HepG2 (cell line): ENCODE results near the gene ZSCAN21. TPM values are rescaled to one million over a fixed set of nuclear protein-coding genes. Genes with fewer than 3 reads are reported as not detected.

Source experiments
- CEBPG ChIP-seq: IDR thresholded peaks from 2 replicates; pipeline ENCODE4 v1.6.1; 2016
- DNMT1 ChIP-seq: sonication (generic); formaldehyde crosslinking; IDR thresholded peaks from 2 replicates; pipeline ENCODE4 v1.5.1; 2020; ENCODE audit warnings: mild to moderate bottlenecking, missing genetic modification reagents
- ESRRA ChIP-seq: sonication (generic); formaldehyde crosslinking; IDR thresholded peaks from 2 replicates; pipeline ENCODE4 v1.5.1; 2020; ENCODE audit warnings: mild to moderate bottlenecking, low read depth, missing genetic modification reagents
- HNRNPH1 ChIP-seq: fragments of 200-400 bp; formaldehyde crosslinking; optimal IDR thresholded peaks from 2 replicates; pipeline ENCODE3; 2017; ENCODE audit warnings: mild to moderate bottlenecking, low read depth, low read length
- HNRNPUL1 ChIP-seq: fragments of 200-400 bp; formaldehyde crosslinking; IDR thresholded peaks from 2 replicates; pipeline ENCODE4 v1.6.1; 2017; ENCODE audit warnings: low read depth, mild to moderate bottlenecking, low read length, moderate library complexity
- KDM5B ChIP-seq: sonication (generic); formaldehyde crosslinking; IDR thresholded peaks from 2 replicates; pipeline ENCODE4 v1.4.0; 2020; ENCODE audit warnings: missing genetic modification reagents, mild to moderate bottlenecking, borderline replicate concordance
- MAFF ChIP-seq: IDR thresholded peaks from 2 replicates; pipeline ENCODE4 v1.6.1; 2011; ENCODE audit warnings: low read depth, low read length, improper control_type of control experiment
- MED8 ChIP-seq: sonication (generic); formaldehyde crosslinking; IDR thresholded peaks from 2 replicates; pipeline ENCODE4 v1.8.1; 2023; ENCODE audit warnings: mild to moderate bottlenecking, missing genetic modification reagents; ENCODE audit not compliant: insufficient replicate concordance
- MLLT10 ChIP-seq: sonication (generic); formaldehyde crosslinking; IDR thresholded peaks from 2 replicates; pipeline ENCODE4 v1.4.0; 2020; ENCODE audit warnings: missing genetic modification reagents
- NCOR1 ChIP-seq: fragments of 200-600 bp; sonication (generic); IDR thresholded peaks from 2 replicates; pipeline ENCODE4 v1.7.0; 2017; ENCODE audit warnings: antibody characterized with exemption, low read length, borderline replicate concordance
- NFKB2 ChIP-seq: sonication (generic); formaldehyde crosslinking; IDR thresholded peaks from 2 replicates; pipeline ENCODE4 v1.4.0; 2020; ENCODE audit warnings: missing genetic modification reagents, borderline replicate concordance
- PHB2 ChIP-seq: fragments of 450-650 bp; IDR thresholded peaks from 2 replicates; pipeline ENCODE4 v1.6.1; 2018; ENCODE audit not compliant: partially characterized antibody
- SP2 ChIP-seq: sonication (generic); formaldehyde crosslinking; IDR thresholded peaks from 2 replicates; pipeline ENCODE4 v1.5.1; 2020; ENCODE audit warnings: mild to moderate bottlenecking, missing genetic modification reagents
- ZKSCAN1 ChIP-seq: fragments of 150-350 bp; IDR thresholded peaks from 2 replicates; pipeline ENCODE4 v1.6.1; 2014; ENCODE audit warnings: low read length
- ZNF136 ChIP-seq: sonication (generic); formaldehyde crosslinking; IDR thresholded peaks from 2 replicates; pipeline ENCODE4 v1.8.1; 2022; ENCODE audit warnings: low read depth, mild to moderate bottlenecking, moderate library complexity, missing genetic modification reagents
- ZNF775 ChIP-seq: sonication (generic); formaldehyde crosslinking; IDR thresholded peaks from 2 replicates; pipeline ENCODE4 v1.4.0; 2020; ENCODE audit warnings: missing genetic modification reagents, mild to moderate bottlenecking, moderate library complexity, borderline replicate concordance
- ZZZ3 ChIP-seq: sonication (generic); formaldehyde crosslinking; IDR thresholded peaks from 2 replicates; pipeline ENCODE4 v1.4.0; 2020; ENCODE audit warnings: missing genetic modification reagents, mild to moderate bottlenecking, borderline replicate concordance
- polyA plus RNA-seq, 8 experiments: library from polyadenylated mRNA; depleted of rRNA in 3 of 8; stranded (reverse) in 7 of 8; unstranded in 1 of 8; fragments of >200 nt; fragmentation: Illumina TruSeq in 4 of 8; extraction: Trizol in 4 of 8; gene quantifications; 2 replicates each; pipeline versions ENCODE4 v1.2.1 to v1.2.3, GENCODE V29; 2011 to 2016; ENCODE audit warnings: low read depth in 4 of 8, missing spikeins in 1 of 8, mixed read lengths in 1 of 8; ENCODE audit not compliant: insufficient read depth in 1 of 8
- total RNA-seq, 5 experiments: library from RNA; depleted of rRNA; stranded (reverse); fragments of >200 nt; fragmentation: Illumina TruSeq; extraction: Trizol; gene quantifications; 2 replicates each; pipeline ENCODE4 v1.2.3, GENCODE V29; 2016; ENCODE audit warnings: low read depth in 1 of 5
- TF ChIP-seq, protein P1 (sequence below): IDR thresholded peaks from 2 replicates; pipeline ENCODE4 v1.6.1; 2012; ENCODE audit warnings: low read depth, low read length, improper control_type of control experiment
- TF ChIP-seq, protein P2 (sequence below): sonication (generic); formaldehyde crosslinking; IDR thresholded peaks from 2 replicates; pipeline ENCODE4 v1.4.0; 2020; ENCODE audit warnings: missing genetic modification reagents, mild to moderate bottlenecking, borderline replicate concordance
- TF ChIP-seq, protein P3 (sequence below): sonication (generic); formaldehyde crosslinking; IDR thresholded peaks from 2 replicates; pipeline ENCODE4 v1.4.0; 2020; ENCODE audit warnings: missing genetic modification reagents, mild to moderate bottlenecking, borderline replicate concordance
- TF ChIP-seq, protein P4 (sequence below): sonication (generic); formaldehyde crosslinking; IDR thresholded peaks from 2 replicates; pipeline ENCODE4 v1.8.0; 2022; ENCODE audit warnings: mild to moderate bottlenecking, missing genetic modification reagents, moderate library complexity

Gene ZSCAN21
- total and polyA plus RNA-seq, 2 of the 13 experiments (the other 11 are each of a cell fraction or from before 2014, with no cell fraction given), result 7.0 to 10.0 TPM

DNA sequence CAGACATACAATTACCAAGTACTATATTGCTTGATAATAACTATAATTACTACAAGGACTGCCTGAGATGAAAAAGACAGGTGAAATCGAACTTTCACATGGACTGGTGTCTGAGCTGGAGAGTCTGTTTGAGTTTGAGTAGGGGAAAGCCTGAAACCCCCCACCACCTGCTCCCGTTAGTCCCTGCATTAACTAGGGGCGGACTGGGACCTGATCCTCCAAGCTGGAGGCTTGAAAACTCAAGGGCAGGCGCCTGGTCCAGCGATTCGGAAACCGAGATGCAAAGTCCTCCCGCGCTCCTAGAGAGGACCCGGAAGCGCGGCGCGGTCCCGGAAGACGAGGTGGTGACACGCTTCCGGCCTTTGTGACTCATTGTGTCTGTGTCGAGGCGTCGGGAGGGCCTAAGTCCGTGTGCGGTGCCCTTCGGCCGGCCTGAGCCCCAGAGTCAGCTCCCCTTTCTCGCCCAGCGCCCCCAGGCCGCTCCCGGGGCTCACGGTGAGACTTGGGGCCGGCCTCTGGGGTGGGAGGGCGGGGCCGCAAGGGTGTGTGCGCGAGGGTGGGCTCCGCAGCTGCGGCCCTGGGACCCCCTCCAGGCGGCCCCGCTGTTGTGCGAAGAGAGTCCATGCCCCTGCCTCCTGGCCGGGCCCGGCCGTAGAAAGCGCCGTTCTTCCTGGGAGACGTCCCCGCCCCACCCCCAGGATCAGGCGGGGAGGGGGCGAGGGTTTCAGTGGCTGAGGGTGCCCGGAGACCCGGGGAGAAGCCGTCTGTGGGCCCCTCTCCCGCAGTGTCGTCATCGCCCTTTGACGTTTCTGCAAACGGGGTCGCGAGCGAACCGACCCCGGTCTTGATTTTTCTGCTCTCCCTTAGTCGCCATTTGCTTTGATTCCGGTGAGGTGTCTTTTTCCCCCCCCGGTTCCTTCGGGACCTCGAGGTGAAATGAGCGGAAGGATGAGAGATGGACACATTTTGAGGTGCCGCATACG is 34.1 kb upstream of the ZSCAN21 start, which contains the start of gene ZKSCAN1 (continued):
- TF ChIP-seq, protein P1, sequence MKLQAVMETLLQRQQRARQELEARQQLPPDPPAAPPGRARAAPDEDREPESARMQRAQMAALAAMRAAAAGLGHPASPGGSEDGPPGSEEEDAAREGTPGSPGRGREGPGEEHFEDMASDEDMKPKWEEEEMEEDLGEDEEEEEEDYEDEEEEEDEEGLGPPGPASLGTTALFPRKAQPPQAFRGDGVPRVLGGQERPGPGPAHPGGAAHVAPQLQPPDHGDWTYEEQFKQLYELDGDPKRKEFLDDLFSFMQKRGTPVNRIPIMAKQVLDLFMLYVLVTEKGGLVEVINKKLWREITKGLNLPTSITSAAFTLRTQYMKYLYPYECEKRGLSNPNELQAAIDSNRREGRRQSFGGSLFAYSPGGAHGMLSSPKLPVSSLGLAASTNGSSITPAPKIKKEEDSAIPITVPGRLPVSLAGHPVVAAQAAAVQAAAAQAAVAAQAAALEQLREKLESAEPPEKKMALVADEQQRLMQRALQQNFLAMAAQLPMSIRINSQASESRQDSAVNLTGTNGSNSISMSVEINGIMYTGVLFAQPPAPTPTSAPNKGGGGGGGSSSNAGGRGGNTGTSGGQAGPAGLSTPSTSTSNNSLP, result no peak
- TF ChIP-seq ZNF775 (CRISPR knock-in tag) (no peak), SP2 (CRISPR knock-in tag) (peak; percentile 48; the same call in 1 of the 2 replicates), NFKB2 (CRISPR knock-in tag) (peak; percentile 88), HNRNPUL1 (no peak), HNRNPH1 (peak; percentile 24), ESRRA (CRISPR knock-in tag) (0 out of 2 replicates have a peak, but pooled peaks have one; percentile 40), DNMT1 (no peak), PHB2 (no peak), NCOR1 (peak; percentile 11; the same call in 1 of the 2 replicates), MED8 (CRISPR knock-in tag) (no peak), CEBPG (no peak), ZZZ3 (no peak), MAFF (no peak), ZKSCAN1 (no peak), MLLT10 (CRISPR knock-in tag) (no peak), KDM5B (CRISPR knock-in tag) (peak; percentile 83; the same call in 1 of the 2 replicates), ZNF136 (no peak; the same call in 1 of the 2 replicates)
- TF ChIP-seq, protein P2, sequence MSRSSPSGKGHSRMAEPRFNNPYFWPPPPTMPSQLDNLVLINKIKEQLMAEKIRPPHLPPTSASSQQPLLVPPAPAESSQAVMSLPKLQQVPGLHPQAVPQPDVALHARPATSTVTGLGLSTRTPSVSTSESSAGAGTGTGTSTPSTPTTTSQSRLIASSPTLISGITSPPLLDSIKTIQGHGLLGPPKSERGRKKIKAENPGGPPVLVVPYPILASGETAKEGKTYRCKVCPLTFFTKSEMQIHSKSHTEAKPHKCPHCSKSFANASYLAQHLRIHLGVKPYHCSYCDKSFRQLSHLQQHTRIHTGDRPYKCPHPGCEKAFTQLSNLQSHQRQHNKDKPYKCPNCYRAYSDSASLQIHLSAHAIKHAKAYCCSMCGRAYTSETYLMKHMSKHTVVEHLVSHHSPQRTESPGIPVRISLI (CRISPR knock-in tag), result no peak; the same call in 1 of the 2 replicates
- TF ChIP-seq, protein P3, sequence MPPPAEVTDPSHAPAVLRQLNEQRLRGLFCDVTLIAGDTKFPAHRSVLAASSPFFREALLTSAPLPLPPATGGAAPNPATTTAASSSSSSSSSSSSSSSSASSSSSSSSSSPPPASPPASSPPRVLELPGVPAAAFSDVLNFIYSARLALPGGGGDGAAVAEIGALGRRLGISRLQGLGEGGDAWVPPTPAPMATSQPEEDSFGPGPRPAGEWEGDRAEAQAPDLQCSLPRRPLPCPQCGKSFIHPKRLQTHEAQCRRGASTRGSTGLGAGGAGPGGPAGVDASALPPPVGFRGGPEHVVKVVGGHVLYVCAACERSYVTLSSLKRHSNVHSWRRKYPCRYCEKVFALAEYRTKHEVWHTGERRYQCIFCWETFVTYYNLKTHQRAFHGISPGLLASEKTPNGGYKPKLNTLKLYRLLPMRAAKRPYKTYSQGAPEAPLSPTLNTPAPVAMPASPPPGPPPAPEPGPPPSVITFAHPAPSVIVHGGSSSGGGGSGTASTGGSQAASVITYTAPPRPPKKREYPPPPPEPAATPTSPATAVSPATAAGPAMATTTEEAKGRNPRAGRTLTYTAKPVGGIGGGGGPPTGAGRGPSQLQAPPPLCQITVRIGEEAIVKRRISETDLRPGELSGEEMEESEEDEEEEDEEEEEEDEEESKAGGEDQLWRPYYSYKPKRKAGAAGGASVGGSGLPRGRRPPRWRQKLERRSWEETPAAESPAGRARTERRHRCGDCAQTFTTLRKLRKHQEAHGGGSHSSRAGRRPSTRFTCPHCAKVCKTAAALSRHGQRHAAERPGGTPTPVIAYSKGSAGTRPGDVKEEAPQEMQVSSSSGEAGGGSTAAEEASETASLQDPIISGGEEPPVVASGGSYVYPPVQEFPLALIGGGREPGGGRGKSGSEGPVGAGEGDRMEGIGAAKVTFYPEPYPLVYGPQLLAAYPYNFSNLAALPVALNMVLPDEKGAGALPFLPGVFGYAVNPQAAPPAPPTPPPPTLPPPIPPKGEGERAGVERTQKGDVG (CRISPR knock-in tag), result no peak
- TF ChIP-seq, protein P4, sequence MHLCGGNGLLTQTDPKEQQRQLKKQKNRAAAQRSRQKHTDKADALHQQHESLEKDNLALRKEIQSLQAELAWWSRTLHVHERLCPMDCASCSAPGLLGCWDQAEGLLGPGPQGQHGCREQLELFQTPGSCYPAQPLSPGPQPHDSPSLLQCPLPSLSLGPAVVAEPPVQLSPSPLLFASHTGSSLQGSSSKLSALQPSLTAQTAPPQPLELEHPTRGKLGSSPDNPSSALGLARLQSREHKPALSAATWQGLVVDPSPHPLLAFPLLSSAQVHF (CRISPR knock-in tag), result no peak
